Measurements from ENCODE around the gene NHERF1.

NHERF1 gene

GRCh38 chr17:74785096-74785980 is 36.9 kb downstream of the NHERF1 start:
- TF ChIP-seq CTCF (IDR thresholded peaks at IDR 0.05; ENCODE audit: low read depth, low read length) (no peak), EZH2phosphoT487 (IDR thresholded peaks at IDR 0.05; ENCODE audit: low read depth) (no peak)
- Histone ChIP-seq H3K27me3 (ENCODE audit: low read depth, low read length) (no peaks in the 10 kb centered on the region), H3K36me3 (replicated peaks; ENCODE audit: low read depth, low read length) (no peaks in the 10 kb centered on the region), H3K9me3 (ENCODE audit: insufficient read depth, low read length) (no peaks in the 10 kb centered on the region), H3K4me1 (ENCODE audit: low read length) (peaks cover 4% of the 10 kb centered on the region), H4K20me1 (ENCODE audit: insufficient read depth, low read length) (no peaks in the 10 kb centered on the region), H3K4me2 (ENCODE audit: low read length) (no peak overlapping the region), H2AFZ (ENCODE audit: low read depth, low read length) (no peak overlapping the region), H3K4me3 (ENCODE audit: low read length) (no peak overlapping the region), H3K79me2 (ENCODE audit: low read length) (no peaks in the 10 kb centered on the region), H3K9ac (ENCODE audit: low read length) (no peak overlapping the region), H3K27ac (ENCODE audit: low read length) (no peak overlapping the region)

DNA sequence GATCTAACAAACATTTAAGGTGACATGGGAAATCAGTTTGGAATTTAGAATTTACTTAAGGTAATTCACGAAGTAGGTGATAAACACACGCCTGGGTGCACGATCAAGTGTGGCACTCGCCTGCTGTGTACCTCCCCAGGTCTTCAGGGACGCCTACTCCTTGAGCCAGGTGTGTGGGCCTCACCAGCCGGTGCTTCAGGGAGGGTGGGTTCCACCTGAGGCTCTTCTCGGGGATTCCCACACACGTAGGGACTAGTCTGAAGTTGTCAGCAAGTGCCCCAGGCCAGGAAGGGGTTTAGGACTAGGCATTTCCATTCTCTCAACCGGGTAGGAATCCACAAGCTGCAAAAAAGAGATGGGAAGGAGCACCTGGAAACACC is 37.5 kb downstream of the NHERF1 start:
- Histone ChIP-seq H3K27ac (ENCODE audit: low read length) (no peak overlapping the region), H3K4me1 (ENCODE audit: low read length) (peaks cover 3% of the 10 kb centered on the region), H3K36me3 (replicated peaks; ENCODE audit: low read depth, low read length) (no peaks in the 10 kb centered on the region), H4K20me1 (ENCODE audit: insufficient read depth, low read length) (no peaks in the 10 kb centered on the region), H3K79me2 (ENCODE audit: low read length) (no peaks in the 10 kb centered on the region), H3K9ac (ENCODE audit: low read length) (no peak overlapping the region), H3K4me2 (ENCODE audit: low read length) (no peak overlapping the region), H2AFZ (ENCODE audit: low read depth, low read length) (no peak overlapping the region), H3K27me3 (ENCODE audit: low read depth, low read length) (no peaks in the 10 kb centered on the region), H3K9me3 (ENCODE audit: insufficient read depth, low read length) (no peaks in the 10 kb centered on the region), H3K4me3 (ENCODE audit: low read length) (no peak overlapping the region)
- TF ChIP-seq CTCF (IDR thresholded peaks at IDR 0.05; ENCODE audit: low read depth, low read length): no peak
- no peak for TF ChIP-seq EZH2phosphoT487 (IDR thresholded peaks at IDR 0.05; ENCODE audit: low read depth)

GRCh38 chr17:74786431-74787055 is 38.1 kb downstream of the NHERF1 start:
- Histone ChIP-seq H4K20me1 (ENCODE audit: insufficient read depth, low read length) (no peaks in the 10 kb centered on the region), H3K27me3 (ENCODE audit: low read depth, low read length) (no peaks in the 10 kb centered on the region), H2AFZ (ENCODE audit: low read depth, low read length) (no peak overlapping the region), H3K27ac (ENCODE audit: low read length) (no peak overlapping the region), H3K4me3 (ENCODE audit: low read length) (no peak overlapping the region), H3K79me2 (ENCODE audit: low read length) (no peaks in the 10 kb centered on the region), H3K9me3 (ENCODE audit: insufficient read depth, low read length) (no peaks in the 10 kb centered on the region), H3K9ac (ENCODE audit: low read length) (no peak overlapping the region), H3K36me3 (replicated peaks; ENCODE audit: low read depth, low read length) (no peaks in the 10 kb centered on the region), H3K4me1 (ENCODE audit: low read length) (peaks cover 7% of the 10 kb centered on the region), H3K4me2 (ENCODE audit: low read length) (no peak overlapping the region)
- no peak for TF ChIP-seq EZH2phosphoT487 (IDR thresholded peaks at IDR 0.05; ENCODE audit: low read depth)
- no peak for TF ChIP-seq CTCF (IDR thresholded peaks at IDR 0.05; ENCODE audit: low read depth, low read length)
